H9 (cell line): Measurements from ENCODE around the gene GPR89B. TPM values are rescaled to one million over a fixed set of nuclear protein-coding genes. Genes with fewer than 3 reads are reported as not detected.
"Not testable (repeated sequence)": the region's sequence is repeated elsewhere in the genome, so short reads cannot be mapped to it uniquely, and the experiment has no call there.

Experiments used
- DNase-seq: peaks from one replicate; pipeline ENCODE4 v3.0.0-alpha.2; 2017
- H2AFZ ChIP-seq: one replicate; pipeline ENCODE4 v1.6.1; 2013; ENCODE audit warnings: mild to moderate bottlenecking, low read length, control low read depth, moderate library complexity
- H2AK5ac ChIP-seq: 2 replicates; pipeline ENCODE4 v1.6.1; 2013; ENCODE audit warnings: low read length, control low read depth, mixed read lengths; ENCODE audit not compliant: insufficient read length
- H2BK120ac ChIP-seq: one replicate; pipeline ENCODE4 v1.6.1; 2013; ENCODE audit warnings: low read depth, mild to moderate bottlenecking, low read length, control low read depth, inconsistent platforms; ENCODE audit not compliant: poor library complexity, severe bottlenecking
- H2BK12ac ChIP-seq: 2 replicates; pipeline ENCODE4 v1.6.1; 2013; ENCODE audit warnings: low read length, control low read depth, mixed read lengths, low read depth; ENCODE audit not compliant: insufficient read length
- H2BK15ac ChIP-seq: 2 replicates; pipeline ENCODE4 v1.6.1; 2013; ENCODE audit warnings: low read depth, low read length, control low read depth
- H2BK20ac ChIP-seq: one replicate; pipeline ENCODE4 v1.6.1; 2013; ENCODE audit warnings: low read depth, mild to moderate bottlenecking, low read length, control low read depth, inconsistent platforms; ENCODE audit not compliant: poor library complexity, severe bottlenecking
- H2BK5ac ChIP-seq: 2 replicates; pipeline ENCODE4 v1.6.1; 2013; ENCODE audit warnings: low read length, control low read depth, mixed read lengths; ENCODE audit not compliant: insufficient read length
- H3K14ac ChIP-seq: 2 replicates; pipeline ENCODE4 v1.6.1; 2013; ENCODE audit warnings: low read length, control low read depth; ENCODE audit not compliant: insufficient read depth
- H3K18ac ChIP-seq: 2 replicates; pipeline ENCODE4 v1.6.1; 2013; ENCODE audit warnings: low read depth, mild to moderate bottlenecking, mixed read lengths, low read length, control low read depth; ENCODE audit not compliant: insufficient read length
- H3K23ac ChIP-seq: 2 replicates; pipeline ENCODE4 v1.6.1; 2013; ENCODE audit warnings: low read length, control low read depth, mixed read lengths, low read depth; ENCODE audit not compliant: insufficient read length
- H3K23me2 ChIP-seq: 2 replicates; pipeline ENCODE4 v1.6.1; 2013; ENCODE audit warnings: low read depth, mild to moderate bottlenecking, mixed read lengths, low read length, control low read depth; ENCODE audit not compliant: insufficient read length, poor library complexity, severe bottlenecking
- H3K27ac ChIP-seq: 2 replicates; pipeline ENCODE4 v1.5.1; 2013; ENCODE audit warnings: low read length, control low read depth, mixed read lengths, low read depth; ENCODE audit not compliant: insufficient read length
- H3K27me3 ChIP-seq: 2 replicates; pipeline ENCODE4 v1.6.1; 2013; ENCODE audit warnings: low read length, control low read depth, inconsistent platforms; ENCODE audit not compliant: insufficient read depth
- H3K4ac ChIP-seq: 2 replicates; pipeline ENCODE4 v1.6.1; 2013; ENCODE audit warnings: low read depth, mild to moderate bottlenecking, control low read depth, inconsistent platforms, low read length, moderate library complexity
- H3K4me1 ChIP-seq: 2 replicates; pipeline ENCODE4 v1.6.1; 2013; ENCODE audit warnings: low read length, control low read depth, inconsistent platforms; ENCODE audit not compliant: insufficient read depth
- H3K4me2 ChIP-seq: 2 replicates; pipeline ENCODE4 v1.6.1; 2013; ENCODE audit warnings: low read length, control low read depth, mixed read lengths; ENCODE audit not compliant: insufficient read length, insufficient read depth
- H3K56ac ChIP-seq: 2 replicates; pipeline ENCODE4 v1.6.1; 2013; ENCODE audit warnings: low read depth, mild to moderate bottlenecking, mixed read lengths, low read length, control low read depth; ENCODE audit not compliant: insufficient read length
- H3K79me1 ChIP-seq: 2 replicates; pipeline ENCODE4 v1.6.1; 2013; ENCODE audit warnings: low read depth, mild to moderate bottlenecking, moderate library complexity, low read length, control low read depth, inconsistent platforms; ENCODE audit not compliant: insufficient read depth, poor library complexity, severe bottlenecking
- H3K79me2 ChIP-seq: 2 replicates; pipeline ENCODE4 v1.6.1; 2013; ENCODE audit warnings: low read length, control low read depth, inconsistent platforms; ENCODE audit not compliant: insufficient read depth
- H3K9ac ChIP-seq: 2 replicates; pipeline ENCODE4 v1.6.1; 2013; ENCODE audit warnings: low read length, control low read depth, mixed read lengths; ENCODE audit not compliant: insufficient read length; ENCODE audit errors: extremely low read depth
- H3K9me3 ChIP-seq: one replicate; pipeline ENCODE4 v1.6.1; 2013; ENCODE audit warnings: low read depth, low read length, inconsistent platforms; ENCODE audit not compliant: control insufficient read depth
- H3T11ph ChIP-seq: one replicate; pipeline ENCODE4 v1.6.1; 2013; ENCODE audit warnings: mild to moderate bottlenecking, low read length, control low read depth, inconsistent platforms
- H4K20me1 ChIP-seq: one replicate; pipeline ENCODE4 v1.6.1; 2013; ENCODE audit not compliant: control insufficient read depth, insufficient read length, insufficient read depth
- H4K5ac ChIP-seq: 2 replicates; pipeline ENCODE4 v1.6.1; 2013; ENCODE audit warnings: low read depth, mild to moderate bottlenecking, mixed read lengths, low read length, control low read depth; ENCODE audit not compliant: insufficient read length
- H4K8ac ChIP-seq: replicated peaks from 2 replicates; pipeline ENCODE4 v1.6.1; 2013; ENCODE audit warnings: low read length, control low read depth, mixed read lengths, low read depth; ENCODE audit not compliant: insufficient read length
- H4K91ac ChIP-seq: 2 replicates; pipeline ENCODE4 v1.6.1; 2013; ENCODE audit warnings: low read depth, mild to moderate bottlenecking, moderate library complexity, mixed read lengths, low read length, control low read depth; ENCODE audit not compliant: insufficient read length
- H3K27ac Mint-ChIP-seq, 3 experiments: 2 replicates in 2 of 3; 3 replicates in 1 of 3; pipeline ENCODE4 v1.8.0; 2020 to 2021; ENCODE audit warnings: mixed read lengths in 3 of 3, mild to moderate bottlenecking in 1 of 3, moderate library complexity in 1 of 3
- H3K27me3 Mint-ChIP-seq: 2 replicates; pipeline ENCODE4 v1.8.0; 2021; ENCODE audit warnings: low read depth, mild to moderate bottlenecking, moderate library complexity, mixed read lengths
- H3K36me3 Mint-ChIP-seq, 3 experiments: 2 replicates in 2 of 3; 3 replicates in 1 of 3; pipeline ENCODE4 v1.8.0; 2020 to 2021; ENCODE audit warnings: low read depth in 3 of 3, mixed read lengths in 3 of 3; ENCODE audit not compliant: insufficient read depth in 1 of 3
- H3K4me1 Mint-ChIP-seq, 2 experiments: 2 replicates each; pipeline ENCODE4 v1.8.0; 2020; ENCODE audit warnings: mixed read lengths in 2 of 2
- H3K4me3 Mint-ChIP-seq, 2 experiments: 2 replicates in 1 of 2; 3 replicates in 1 of 2; pipeline ENCODE4 v1.8.0; 2020 to 2021; ENCODE audit warnings: mild to moderate bottlenecking in 2 of 2, mixed read lengths in 2 of 2, moderate library complexity in 1 of 2
- H3K9me3 Mint-ChIP-seq, 2 experiments: 2 replicates in 1 of 2; 3 replicates in 1 of 2; pipeline ENCODE4 v1.8.0; 2020; ENCODE audit warnings: mild to moderate bottlenecking in 2 of 2, mixed read lengths in 2 of 2, moderate library complexity in 1 of 2
- WGBS: extraction: QIAGEN DNeasy Blood & Tissue Kit; methylation state at CpG from one replicate; pipeline ENCODE4 v1.1.7; 2013; ENCODE audit warnings: missing lambda C conversion rate, low lambda C conversion rate, mixed read lengths; ENCODE audit not compliant: insufficient read length; ENCODE audit errors: extremely low coverage; 5-methylcytosine and 5-hydroxymethylcytosine counted together
- total RNA-seq: library from RNA; stranded (reverse); gene quantifications from 2 replicates; pipeline ENCODE4 v1.2.1, GENCODE V29; 2021

Gene GPR89B
- total RNA-seq, 1 experiment from 2014 or later: 15.1 TPM

GRCh38 chr1:148037850-148038461 is 109.7 kb downstream of the GPR89B start:
- not testable (repeated sequence) for DNase-seq, H4K8ac ChIP-seq, H3T11ph ChIP-seq, H2BK15ac ChIP-seq, H3K79me1 ChIP-seq, H4K5ac ChIP-seq, H4K20me1 ChIP-seq, H2BK20ac ChIP-seq, H3K9me3 ChIP-seq, H3K14ac ChIP-seq, H3K79me2 ChIP-seq, H3K4me1 ChIP-seq, H3K9ac ChIP-seq, H3K27ac ChIP-seq, H3K56ac ChIP-seq, H2AK5ac ChIP-seq, H2BK120ac ChIP-seq, H3K23me2 ChIP-seq, H3K4me1 Mint-ChIP-seq, H3K27me3 ChIP-seq, H3K4ac ChIP-seq, H3K36me3 Mint-ChIP-seq, H3K23ac ChIP-seq, H3K27me3 Mint-ChIP-seq, H3K9me3 Mint-ChIP-seq, H2BK5ac ChIP-seq, H2BK12ac ChIP-seq, H4K91ac ChIP-seq, H3K18ac ChIP-seq, H2AFZ ChIP-seq
- peak overlapping the region; percentile 39 for H3K4me2 ChIP-seq
- peak overlapping the region; percentile 59 to 78 for H3K4me3 Mint-ChIP-seq
- no CpG with 5 or more reads among the region's 21 CpGs for WGBS
- peak overlapping the region; percentile 99 to 100 (median 100); a peak in 5 of 7 replicates for H3K27ac Mint-ChIP-seq

- H3K23me2 ChIP-seq, H3K36me3 Mint-ChIP-seq, H2BK5ac ChIP-seq, H3K9ac ChIP-seq, H3K4me1 ChIP-seq, H3K79me1 ChIP-seq, H2BK15ac ChIP-seq, H3K56ac ChIP-seq, H4K20me1 ChIP-seq, H3K27me3 Mint-ChIP-seq, H2AFZ ChIP-seq, H3K79me2 ChIP-seq, H3K4me1 Mint-ChIP-seq, H3K23ac ChIP-seq, H4K8ac ChIP-seq, H3K18ac ChIP-seq, H4K5ac ChIP-seq, H3K4ac ChIP-seq, H2AK5ac ChIP-seq, H2BK12ac ChIP-seq, H3T11ph ChIP-seq, H3K14ac ChIP-seq, H4K91ac ChIP-seq, H3K9me3 ChIP-seq, H3K9me3 Mint-ChIP-seq, H2BK120ac ChIP-seq, H3K27ac ChIP-seq, H2BK20ac ChIP-seq, H3K27me3 ChIP-seq: not testable (repeated sequence)
- no CpG with 5 or more reads among the region's 38 CpGs for WGBS
- Mint-ChIP-seq H3K4me3 (peak overlapping the region; percentile 59 to 78), H3K27ac (peak overlapping the region; percentile 99 to 100 (median 100))
- peak; percentile 91 for DNase-seq
- peak overlapping the region; percentile 39 for H3K4me2 ChIP-seq
These were observed 110.5 kb downstream of the GPR89B start for GRCh38 chr1:148038462-148039333.
